ENCODE data around the gene SMAP2.

SMAP2 gene

GRCh38 chr1:40454873-40455272 is 81.3 kb downstream of the SMAP2 start:
- Histone ChIP-seq H3K27me3 (no peaks in the 10 kb centered on the region), H3K4me1 (peaks cover 0 to 6% (median 3%) of the 10 kb centered on the region in 4 donors), H3K4me3 (no peak overlapping the region), H3K36me3 (peaks cover 31 to 39% (median 34%) of the 10 kb centered on the region in 3 donors), H3K9me3 (peaks cover 5 to 38% (median 20%) of the 10 kb centered on the region in 3 donors), H3K27ac (no peak overlapping the region)
- TF ChIP-seq CTCF (IDR thresholded peaks at IDR 0.05): no peak
- no peak for DNase-seq
- intact Hi-C loops (cut with DNase I; ENCODE audit: low total_unique reads): no loop called here

- intact Hi-C loops (cut with DNase I; ENCODE audit: low total_unique reads): no loop called here
- Histone ChIP-seq H3K27ac (no peak overlapping the region), H3K4me1 (no peaks in the 10 kb centered on the region), H3K9me3 (peaks cover 18 to 97% (median 94%) of the 10 kb centered on the region in 3 donors), H3K27me3 (no peaks in the 10 kb centered on the region), H3K36me3 (peaks cover 39 to 75% (median 70%) of the 10 kb centered on the region in 3 donors), H3K4me3 (no peak overlapping the region)
- TF ChIP-seq CTCF (IDR thresholded peaks at IDR 0.05): no peak
- no peak for DNase-seq
These were observed 89.5 kb downstream of the SMAP2 start for GRCh38 chr1:40462956-40463590.

GRCh38 chr1:40469327-40469726 is 95.8 kb downstream of the SMAP2 start:
- Histone ChIP-seq H3K27me3 (no peaks in the 10 kb centered on the region), H3K9me3 (peaks cover 7 to 86% (median 60%) of the 10 kb centered on the region in 3 donors), H3K4me3 (no peak overlapping the region), H3K27ac (no peak overlapping the region), H3K4me1 (no peaks in the 10 kb centered on the region), H3K36me3 (peaks cover 3 to 24% (median 13%) of the 10 kb centered on the region in 3 donors)
- TF ChIP-seq CTCF (IDR thresholded peaks at IDR 0.05): no peak
- intact Hi-C loops (cut with DNase I; ENCODE audit: low total_unique reads): no loop called here
- no peak for DNase-seq
